Hepatocyte (in vitro differentiated cells): ENCODE results near the gene ZNF614. TPM values are rescaled to one million over a fixed set of nuclear protein-coding genes. Genes with fewer than 3 reads are reported as not detected.
"Not testable (repeated sequence)": the region's sequence is repeated elsewhere in the genome, so short reads cannot be mapped to it uniquely, and the experiment has no call there.

Experiments
- DNase-seq: peaks from one replicate; pipeline ENCODE4 v3.0.0-alpha.2; 2016; ENCODE audit warnings: low spot score
- H2AFZ ChIP-seq: fragments of 200-600 bp; sonication (generic); 2 replicates; pipeline ENCODE4 v1.6.0; 2016; ENCODE audit warnings: antibody characterized with exemption, mild to moderate bottlenecking
- H3K27ac ChIP-seq: fragments of 200-600 bp; sonication (generic); 2 replicates; pipeline ENCODE4 v1.5.1; 2016; ENCODE audit warnings: mild to moderate bottlenecking
- H3K27me3 ChIP-seq: fragments of 200-600 bp; sonication (generic); 2 replicates; pipeline ENCODE4 v1.6.1; 2016
- H3K36me3 ChIP-seq: fragments of 200-600 bp; sonication (generic); replicated peaks from 2 replicates; pipeline ENCODE4 v1.5.1; 2016; ENCODE audit warnings: low read depth; ENCODE audit not compliant: insufficient read depth
- H3K4me1 ChIP-seq: fragments of 200-600 bp; sonication (generic); 2 replicates; pipeline ENCODE4 v1.5.1; 2016; ENCODE audit warnings: mild to moderate bottlenecking, moderate library complexity; ENCODE audit not compliant: insufficient read depth
- H3K4me2 ChIP-seq: fragments of 200-600 bp; sonication (generic); 2 replicates; pipeline ENCODE4 v1.6.0; 2016
- H3K4me3 ChIP-seq: fragments of 200-600 bp; sonication (generic); 2 replicates; pipeline ENCODE4 v1.5.1; 2016; ENCODE audit warnings: mild to moderate bottlenecking
- H3K79me2 ChIP-seq: fragments of 200-600 bp; sonication (generic); 2 replicates; pipeline ENCODE4 v1.6.0; 2017; ENCODE audit warnings: mild to moderate bottlenecking
- H3K9me2 ChIP-seq: fragments of 200-600 bp; sonication (generic); replicated peaks from 2 replicates; pipeline ENCODE4 v1.6.0; 2017; ENCODE audit warnings: mild to moderate bottlenecking; ENCODE audit not compliant: insufficient read depth
- H3K9me3 ChIP-seq: fragments of 200-600 bp; sonication (generic); 2 replicates; pipeline ENCODE4 v1.5.1; 2016; ENCODE audit warnings: low read depth, mild to moderate bottlenecking
- H4K20me1 ChIP-seq: fragments of 200-600 bp; sonication (generic); 2 replicates; pipeline ENCODE4 v1.6.0; 2016; ENCODE audit warnings: mild to moderate bottlenecking; ENCODE audit not compliant: insufficient read depth, poor library complexity, severe bottlenecking
- EZH2 ChIP-seq: fragments of 200-600 bp; sonication (generic); IDR thresholded peaks from 2 replicates; pipeline ENCODE4 v1.6.1; 2016; ENCODE audit warnings: antibody characterized with exemption, mild to moderate bottlenecking, borderline replicate concordance
- EZH2phosphoT487 ChIP-seq: fragments of 200-600 bp; sonication (generic); IDR thresholded peaks from one replicate; pipeline ENCODE4 v1.6.1; 2018; ENCODE audit warnings: antibody characterized with exemption, mild to moderate bottlenecking, low read depth, moderate library complexity; ENCODE audit not compliant: unreplicated experiment, severe bottlenecking
- WGBS: methylation state at CpG from one replicate; pipeline ENCODE4 v1.1.6; 2016; ENCODE audit warnings: low lambda C conversion rate; ENCODE audit errors: missing lambda C conversion rate; 5-methylcytosine and 5-hydroxymethylcytosine counted together
- polyA plus RNA-seq: library from polyadenylated mRNA; unstranded; fragments of >200 nt; fragmentation: Nextera tagmentation; extraction: Ambion mirVana; gene quantifications from 2 replicates; pipeline ENCODE4 v1.2.1, GENCODE V29; 2016
- total RNA-seq: library from RNA; depleted of rRNA; stranded (reverse); fragments of >200 nt; gene quantifications from 2 replicates; pipeline ENCODE4 v1.2.3, GENCODE V29; 2014
- TF ChIP-seq, protein P1 (sequence below): fragments of 200-600 bp; sonication (generic); IDR thresholded peaks from 2 replicates; pipeline ENCODE4 v1.5.1; 2016; ENCODE audit warnings: antibody characterized with exemption, mild to moderate bottlenecking; ENCODE audit not compliant: poor library complexity

The ZNF614 gene
- total and polyA plus RNA-seq, 2 experiments from 2014 or later = 5.5 to 10.7 TPM

DNA sequence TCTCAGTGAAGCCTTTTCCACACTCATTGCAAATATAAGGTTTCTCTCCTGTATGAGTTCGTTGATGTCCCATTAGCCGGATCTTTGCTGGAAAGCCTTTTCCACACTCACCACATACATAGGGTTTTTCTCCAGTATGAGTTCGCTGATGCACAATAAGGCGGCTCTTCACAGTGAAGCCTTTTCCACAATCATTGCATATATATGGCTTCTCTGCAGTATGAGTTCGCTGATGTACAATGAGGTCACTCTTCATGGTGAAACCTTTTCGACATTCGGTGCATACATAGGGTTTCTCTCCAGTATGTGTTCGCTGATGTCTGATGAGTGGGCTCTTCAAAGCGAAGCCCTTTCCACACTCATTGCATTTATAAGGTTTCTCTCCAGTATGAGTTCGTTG is 34.8 kb downstream of the ZNF614 start:
- no peak overlapping the region for H3K4me3 ChIP-seq
- no peaks in the 10 kb centered on the region for H3K27me3 ChIP-seq
- no peak overlapping the region for H3K4me2 ChIP-seq
- DNase-seq = no peak
- H3K9me2 ChIP-seq = no peaks in the 10 kb centered on the region
- TF ChIP-seq EZH2phosphoT487 (no peak), EZH2 (no peak)
- TF ChIP-seq, protein P1, sequence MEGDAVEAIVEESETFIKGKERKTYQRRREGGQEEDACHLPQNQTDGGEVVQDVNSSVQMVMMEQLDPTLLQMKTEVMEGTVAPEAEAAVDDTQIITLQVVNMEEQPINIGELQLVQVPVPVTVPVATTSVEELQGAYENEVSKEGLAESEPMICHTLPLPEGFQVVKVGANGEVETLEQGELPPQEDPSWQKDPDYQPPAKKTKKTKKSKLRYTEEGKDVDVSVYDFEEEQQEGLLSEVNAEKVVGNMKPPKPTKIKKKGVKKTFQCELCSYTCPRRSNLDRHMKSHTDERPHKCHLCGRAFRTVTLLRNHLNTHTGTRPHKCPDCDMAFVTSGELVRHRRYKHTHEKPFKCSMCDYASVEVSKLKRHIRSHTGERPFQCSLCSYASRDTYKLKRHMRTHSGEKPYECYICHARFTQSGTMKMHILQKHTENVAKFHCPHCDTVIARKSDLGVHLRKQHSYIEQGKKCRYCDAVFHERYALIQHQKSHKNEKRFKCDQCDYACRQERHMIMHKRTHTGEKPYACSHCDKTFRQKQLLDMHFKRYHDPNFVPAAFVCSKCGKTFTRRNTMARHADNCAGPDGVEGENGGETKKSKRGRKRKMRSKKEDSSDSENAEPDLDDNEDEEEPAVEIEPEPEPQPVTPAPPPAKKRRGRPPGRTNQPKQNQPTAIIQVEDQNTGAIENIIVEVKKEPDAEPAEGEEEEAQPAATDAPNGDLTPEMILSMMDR = no peak
- H3K79me2 ChIP-seq = no peaks in the 10 kb centered on the region
- peaks cover 65% of the 10 kb centered on the region for H3K9me3 ChIP-seq
- peaks cover 22% of the 10 kb centered on the region for H3K36me3 ChIP-seq
- H2AFZ ChIP-seq = no peak overlapping the region
- no peaks in the 10 kb centered on the region for H3K4me1 ChIP-seq
- no peak overlapping the region for H3K27ac ChIP-seq
- WGBS = 98% methylated on average over 10 of the region's 10 CpGs
- H4K20me1 ChIP-seq = no peaks in the 10 kb centered on the region

DNA sequence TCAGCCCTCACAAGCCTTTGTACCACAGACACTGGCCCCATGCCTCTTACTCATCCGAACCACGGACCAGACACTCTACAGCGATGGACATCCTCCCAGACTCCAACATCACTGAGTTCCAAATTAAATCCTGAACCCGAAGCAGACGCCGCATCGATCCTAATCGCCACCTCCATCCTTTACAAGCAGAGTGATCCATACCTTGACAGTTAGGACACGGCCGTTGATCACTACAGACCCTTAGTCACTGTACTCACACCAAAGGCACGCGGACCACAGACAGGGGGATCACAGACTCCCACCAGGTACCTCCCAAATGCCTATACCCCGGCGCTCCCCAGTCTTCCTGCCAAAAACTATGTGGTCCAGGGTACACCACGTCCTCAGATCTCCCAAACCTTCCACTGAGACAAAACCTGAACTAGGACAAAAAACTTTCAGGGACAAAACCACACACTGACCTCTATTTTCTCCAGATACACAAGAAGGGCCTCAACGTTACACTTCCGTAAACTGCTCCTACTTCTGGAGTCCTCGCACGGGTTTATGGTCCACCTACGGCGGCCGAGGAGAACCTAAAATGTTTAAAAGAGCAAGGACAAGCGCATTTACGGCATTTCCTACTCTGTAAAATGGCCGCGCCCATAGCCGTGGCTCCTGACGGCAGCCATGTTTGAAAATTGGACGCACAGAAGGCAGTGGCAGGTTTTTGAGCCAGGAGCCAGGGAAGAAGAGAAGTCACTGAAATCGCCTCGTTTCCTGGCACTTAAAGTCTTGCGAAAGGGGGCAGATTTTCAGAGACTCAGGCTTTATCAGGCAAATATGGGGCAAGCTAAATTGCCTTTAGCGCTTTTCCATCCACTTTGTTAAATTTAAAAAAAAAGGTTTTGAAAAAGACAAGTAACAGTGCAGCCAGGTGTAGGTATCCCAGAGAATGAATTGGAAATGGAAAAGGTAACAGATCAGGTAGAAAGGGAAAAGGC is 41.6 kb downstream of the ZNF614 start, which contains the start of gene ZNF350:
TSS of gene ZNF350 (minus strand) at position 532 of the 983 bp plus-strand sequence. CDS start 12,480 bp downstream, outside the sequence.
- H3K4me2 ChIP-seq = peak within 1 kb of the TSS; percentile 78
- DNase-seq = peak; percentile 85
- 57% methylated on average over 33 of the region's 33 CpGs for WGBS
- TF ChIP-seq, protein P1 = no peak
- TF ChIP-seq EZH2phosphoT487 = no peak
- TF ChIP-seq EZH2 = no peak
- H3K27ac ChIP-seq = peak within 1 kb of the TSS; percentile 43
- H3K9me3 ChIP-seq = peaks cover 7% of the 10 kb centered on the region
- no peaks in the 10 kb centered on the region for H3K36me3 ChIP-seq
- peak within 1 kb of the TSS; percentile 58 for H2AFZ ChIP-seq
- H3K4me1 ChIP-seq = no peaks in the 10 kb centered on the region
- no peaks in the 10 kb centered on the region for H3K9me2 ChIP-seq
- H3K4me3 ChIP-seq = peak within 1 kb of the TSS; percentile 30
- no peaks in the 10 kb centered on the region for H4K20me1 ChIP-seq
- peaks cover 27% of the 10 kb centered on the region for H3K79me2 ChIP-seq
- no peaks in the 10 kb centered on the region for H3K27me3 ChIP-seq

DNA sequence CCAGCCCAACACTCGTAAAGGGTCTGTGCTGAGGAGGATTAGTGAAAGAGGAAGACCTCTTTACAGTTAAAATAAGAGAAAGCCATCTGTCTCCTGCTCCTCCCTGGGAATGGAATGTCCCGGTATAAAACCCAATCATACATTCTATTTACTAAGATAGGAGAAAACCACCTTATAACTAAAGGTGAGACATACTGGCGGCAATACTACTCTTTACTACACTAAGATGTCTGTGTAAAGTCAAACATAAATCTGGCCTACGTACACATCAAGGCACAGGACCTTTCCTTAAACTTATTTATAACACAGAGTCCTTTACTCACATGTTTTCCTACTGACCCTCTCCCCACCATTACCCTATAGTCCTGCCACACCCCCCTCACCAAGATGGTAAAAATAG is 44.8 kb downstream of the ZNF614 start:
- Histone ChIP-seq H3K27me3 (no peaks in the 10 kb centered on the region), H2AFZ (no peak overlapping the region), H3K4me2 (no peak overlapping the region), H3K79me2 (peaks cover 29% of the 10 kb centered on the region), H3K9me2 (no peaks in the 10 kb centered on the region), H4K20me1 (no peaks in the 10 kb centered on the region), H3K9me3 (peaks cover 20% of the 10 kb centered on the region), H3K27ac (no peak overlapping the region), H3K4me1 (no peaks in the 10 kb centered on the region), H3K4me3 (no peak overlapping the region), H3K36me3 (no peaks in the 10 kb centered on the region)
- DNase-seq = no peak
- WGBS = 81% methylated on average over 4 of the region's 4 CpGs
- TF ChIP-seq, protein P1 = no peak
- TF ChIP-seq EZH2 (no peak), EZH2phosphoT487 (no peak)

DNA sequence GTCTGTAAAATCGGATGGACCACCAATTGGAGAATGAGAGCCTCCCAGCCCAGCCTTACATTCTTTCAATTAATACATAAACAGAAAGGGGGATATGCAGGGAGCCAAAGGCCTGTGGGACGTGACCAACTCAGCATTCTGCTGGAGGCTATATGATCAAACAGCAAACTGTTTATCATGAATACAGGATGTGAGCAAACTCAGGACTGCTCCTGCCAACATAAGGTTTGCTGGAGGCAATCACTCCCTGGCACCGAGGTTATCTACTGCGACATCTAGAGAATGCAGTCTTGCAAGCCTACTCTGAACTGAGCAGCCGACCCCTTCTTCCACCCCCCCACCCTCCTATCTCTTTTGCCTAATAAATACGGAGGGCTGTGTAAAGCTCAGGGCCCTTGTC is 47.3 kb downstream of the ZNF614 start:
- H4K20me1 ChIP-seq, H3K27me3 ChIP-seq, H3K4me1 ChIP-seq, H3K36me3 ChIP-seq, DNase-seq, H3K27ac ChIP-seq, H2AFZ ChIP-seq, H3K9me2 ChIP-seq, H3K4me3 ChIP-seq, H3K4me2 ChIP-seq: not testable (repeated sequence)
- peaks cover 24% of the 10 kb centered on the region for H3K79me2 ChIP-seq
- H3K9me3 ChIP-seq = peaks cover 21% of the 10 kb centered on the region
- 88% methylated on average over 6 of the region's 6 CpGs for WGBS
